Endometrial microvascular endothelial cells (primary cell): Measurements from ENCODE around the gene GLRX5. TPM values are rescaled to one million over a fixed set of nuclear protein-coding genes. Genes with fewer than 3 reads are reported as not detected.

Experiments
- in situ Hi-C: cut with HindIII; loops from 2 replicates; pipeline ENCODE4 v1.10.0; 2017; ENCODE audit warnings: low sequenced_read_pairs, low pct_unique_long_range_greater_than_20kb; ENCODE audit errors: inconsistent ontology term
- total RNA-seq: library from RNA; depleted of rRNA; stranded (reverse); fragments of >200 nt; gene quantifications from one replicate; pipeline ENCODE4 v1.2.3, GENCODE V29; 2015; ENCODE audit errors: inconsistent ontology term

The GLRX5 gene
- total RNA-seq: 65.0 TPM

- in situ Hi-C loops: no loop called here
Measured at GRCh38 chr14:95534299-95535225, at the start of gene GLRX5. Gene GLRX5 (plus strand): TSS chr14:95535050. CDS start chr14:95535090, 40 bp downstream.

DNA sequence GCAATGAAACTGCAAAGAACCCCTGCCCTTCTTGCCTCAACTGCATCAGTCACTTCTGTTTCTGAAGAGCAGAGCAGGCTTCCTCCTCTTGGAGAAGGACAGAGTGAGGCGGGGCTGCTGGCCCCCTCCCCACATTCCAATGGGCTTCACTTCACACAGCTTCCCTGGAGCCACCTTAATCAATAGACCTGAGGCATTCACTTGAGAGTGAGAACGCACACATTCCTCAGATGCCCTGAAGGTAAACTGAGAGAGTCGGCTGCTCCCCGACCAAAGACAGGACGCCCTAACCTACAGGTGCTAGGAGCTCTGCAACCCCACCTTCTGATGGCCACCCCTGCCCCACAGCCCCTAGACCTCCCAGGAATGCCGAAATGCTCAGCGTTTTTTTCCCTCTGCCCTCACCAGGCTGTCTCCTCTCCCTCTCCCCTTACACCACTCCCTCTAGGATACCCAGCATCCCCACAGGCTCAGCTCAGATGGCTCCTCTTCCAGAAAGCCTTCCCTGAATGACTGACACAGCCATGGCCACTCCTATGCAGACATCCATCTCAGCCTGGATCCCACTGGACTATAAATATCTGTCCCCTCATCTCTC is 49.5 kb upstream of the GLRX5 start:
- in situ Hi-C loops: no loop called here

GRCh38 chr14:95486875-95487668 is 47.8 kb upstream of the GLRX5 start:
- in situ Hi-C loops: no loop called here

DNA sequence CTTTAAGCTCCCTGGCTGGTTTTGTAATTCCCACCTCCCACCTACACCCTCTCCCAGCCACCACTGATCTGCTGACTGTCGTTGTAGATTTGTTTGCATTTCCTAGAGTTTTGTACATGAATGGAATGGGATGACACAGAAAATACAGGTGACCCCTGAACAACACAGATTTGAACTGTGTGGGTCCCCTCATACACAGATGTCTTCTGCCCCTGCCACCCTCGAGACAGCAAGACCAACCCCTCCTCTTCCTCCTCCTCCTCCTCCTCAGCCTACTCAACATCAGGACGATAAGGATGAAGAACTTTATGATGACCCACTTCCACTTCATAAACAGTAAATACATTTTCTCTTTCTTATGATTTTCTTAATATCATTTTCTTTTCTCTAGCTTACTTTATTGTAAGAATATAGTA is 47.2 kb upstream of the GLRX5 start:
- in situ Hi-C loops: no loop called here

- in situ Hi-C loops: no loop called here
Measured at GRCh38 chr14:95488376-95489213, 46.3 kb upstream of the GLRX5 start.

GRCh38 chr14:95489214-95490137 is 45.4 kb upstream of the GLRX5 start:
- in situ Hi-C loops: no loop called here

DNA sequence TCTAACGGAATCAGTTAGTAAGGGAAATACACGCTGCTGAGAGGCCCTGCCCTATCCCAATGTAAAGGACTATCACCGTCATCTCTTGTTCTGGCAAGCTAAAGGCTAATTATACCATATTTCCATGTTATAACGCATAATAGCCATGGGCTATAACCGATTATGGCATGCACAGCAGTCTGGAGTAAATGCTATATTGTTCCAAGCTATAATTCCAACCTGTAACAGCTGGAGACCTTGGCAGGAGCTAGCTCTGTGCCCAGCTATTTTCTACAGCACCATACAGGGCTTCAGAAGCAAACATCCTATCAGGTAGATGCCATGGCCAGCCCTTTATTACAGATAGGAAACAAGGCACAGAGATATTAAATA is 44.7 kb upstream of the GLRX5 start:
- in situ Hi-C loops: no loop called here

- in situ Hi-C loops: no loop called here
Measured at GRCh38 chr14:95490727-95491451, 44.0 kb upstream of the GLRX5 start.

DNA sequence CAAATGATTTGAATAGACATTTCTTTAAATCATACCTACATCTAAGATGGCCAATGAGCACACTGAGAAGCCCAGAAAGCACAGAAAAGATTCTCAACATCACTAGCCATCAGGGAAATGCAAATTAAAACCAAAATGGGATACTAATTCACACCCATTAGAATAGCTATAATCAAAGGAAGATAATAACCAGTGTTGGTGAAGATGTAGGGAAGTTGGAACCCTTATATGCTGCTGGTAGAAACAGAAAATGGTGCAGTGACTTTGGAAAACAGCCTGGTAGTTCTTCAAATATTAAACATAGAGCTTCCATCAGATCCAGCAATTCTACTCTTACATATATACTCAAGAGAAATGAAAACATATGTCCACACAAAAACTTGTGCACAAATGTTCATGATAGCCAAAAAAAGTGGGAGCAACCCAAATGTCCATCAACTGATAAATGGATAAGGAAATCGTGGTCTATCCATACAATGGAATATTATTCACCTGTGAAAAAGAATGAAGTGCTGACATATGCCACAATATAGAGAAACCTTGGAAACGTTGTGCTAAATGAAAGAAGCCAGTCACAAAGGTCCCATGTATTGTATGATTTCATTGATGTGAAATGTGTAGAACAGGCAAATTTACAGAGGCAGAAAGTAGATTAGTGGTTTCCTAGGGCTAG is 42.8 kb upstream of the GLRX5 start:
- in situ Hi-C loops: no loop called here

DNA sequence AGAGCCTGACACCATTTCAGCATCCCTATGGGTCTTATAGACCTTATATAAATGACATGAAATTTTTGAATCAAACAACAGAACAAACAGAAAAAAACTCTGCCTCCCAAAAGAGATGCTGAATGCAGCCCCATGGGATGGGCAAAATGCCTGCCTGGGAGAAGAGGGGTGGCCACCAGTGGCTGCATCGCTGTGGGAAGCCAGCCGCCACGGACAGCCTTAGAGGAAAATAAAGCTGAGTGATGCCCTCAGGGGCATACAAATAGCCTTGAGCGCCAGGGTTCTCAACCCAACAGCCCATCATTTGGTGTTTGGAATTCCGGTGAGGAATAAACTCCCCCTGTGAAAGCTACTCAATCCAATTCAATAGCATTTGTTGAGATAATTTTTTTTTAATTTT is 41.3 kb upstream of the GLRX5 start:
- in situ Hi-C loops: no loop called here

DNA sequence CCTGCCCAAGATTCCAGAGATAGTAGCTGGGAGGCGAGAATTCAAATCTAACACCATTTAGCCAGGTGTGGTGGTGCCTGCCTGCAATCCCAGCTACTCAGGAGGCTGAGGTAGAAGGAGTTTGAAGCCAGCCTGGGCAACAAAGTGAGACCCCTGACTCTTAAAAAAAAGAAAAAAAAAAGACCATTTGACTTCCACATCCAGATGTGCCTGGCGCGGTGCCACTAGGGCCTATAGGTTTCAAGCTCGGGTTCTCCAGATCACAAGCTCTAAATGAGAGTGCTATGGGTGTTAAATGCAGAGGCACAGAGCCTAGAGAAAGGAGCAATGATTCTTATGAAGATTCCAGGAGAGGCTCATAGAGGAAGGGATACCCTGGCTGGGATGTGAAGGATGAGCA is 40.9 kb upstream of the GLRX5 start:
- in situ Hi-C loops: no loop called here

DNA sequence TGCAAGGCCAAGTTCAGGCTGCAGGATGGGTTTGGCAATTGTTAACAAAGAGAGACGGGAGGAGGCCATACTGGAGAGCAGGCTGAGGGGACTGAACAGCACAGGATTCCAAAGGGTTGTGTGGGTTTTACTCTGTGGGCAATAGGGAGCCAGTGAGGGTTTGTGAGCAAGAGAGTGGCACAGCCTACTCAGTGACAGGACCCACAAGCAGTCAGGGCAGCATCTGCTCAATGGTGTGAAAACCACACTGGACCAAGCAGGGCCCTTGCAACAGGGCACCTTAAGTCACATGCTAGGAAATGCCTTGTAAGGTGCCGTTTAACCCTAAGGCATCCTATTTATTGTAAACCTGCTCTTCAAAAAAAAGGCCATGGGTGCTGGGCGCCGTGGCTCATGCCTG is 40.4 kb upstream of the GLRX5 start:
- in situ Hi-C loops: no loop called here

DNA sequence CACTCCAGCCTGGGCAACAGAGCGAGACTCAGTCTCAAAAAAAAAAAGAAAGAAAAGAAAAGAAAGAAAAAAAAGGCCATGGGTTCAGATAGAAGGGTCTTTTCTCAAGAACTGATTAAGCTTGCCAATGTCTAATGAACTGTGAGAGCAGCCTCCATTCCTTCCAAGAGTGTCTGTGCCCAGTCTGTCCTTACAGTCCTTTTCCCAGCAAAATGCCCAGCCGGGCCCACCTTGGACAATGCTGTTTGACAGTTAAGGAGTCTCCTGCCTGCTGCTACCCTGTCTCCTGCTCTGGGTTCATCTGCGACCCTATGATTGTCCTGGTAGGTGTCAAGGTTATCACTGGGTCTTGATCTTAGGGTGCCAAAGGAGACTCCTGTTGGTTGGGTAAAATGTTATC is 39.8 kb upstream of the GLRX5 start:
- in situ Hi-C loops: no loop called here

GRCh38 chr14:95495538-95496025 is 39.3 kb upstream of the GLRX5 start:
- in situ Hi-C loops: no loop called here

DNA sequence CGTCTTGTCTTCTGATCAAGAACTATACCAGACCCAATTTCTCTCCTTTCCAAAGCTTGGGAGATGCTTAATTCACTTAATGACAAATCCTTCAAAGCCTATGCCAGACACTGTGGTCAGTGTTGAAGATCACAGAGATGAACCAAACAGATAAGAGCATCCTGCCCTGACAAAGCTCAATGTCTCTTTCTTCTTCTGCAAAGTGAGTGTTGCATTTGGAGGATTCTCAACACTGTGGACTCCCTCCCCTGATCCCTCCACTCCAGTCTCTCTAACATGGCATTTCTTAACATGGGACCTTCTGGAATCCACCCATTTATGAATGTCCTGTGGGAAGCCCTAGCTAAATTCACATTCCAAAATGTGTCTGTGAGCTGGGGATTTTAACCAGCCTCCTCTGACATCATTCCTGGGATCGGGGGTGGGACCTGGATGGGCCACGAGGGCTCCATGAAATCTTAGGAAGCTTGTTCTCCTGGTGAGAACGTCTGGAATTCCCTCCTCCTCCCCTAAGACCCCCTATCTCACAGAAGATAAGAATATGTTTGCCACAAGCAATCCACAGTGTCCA is 38.7 kb upstream of the GLRX5 start:
- in situ Hi-C loops: no loop called here

DNA sequence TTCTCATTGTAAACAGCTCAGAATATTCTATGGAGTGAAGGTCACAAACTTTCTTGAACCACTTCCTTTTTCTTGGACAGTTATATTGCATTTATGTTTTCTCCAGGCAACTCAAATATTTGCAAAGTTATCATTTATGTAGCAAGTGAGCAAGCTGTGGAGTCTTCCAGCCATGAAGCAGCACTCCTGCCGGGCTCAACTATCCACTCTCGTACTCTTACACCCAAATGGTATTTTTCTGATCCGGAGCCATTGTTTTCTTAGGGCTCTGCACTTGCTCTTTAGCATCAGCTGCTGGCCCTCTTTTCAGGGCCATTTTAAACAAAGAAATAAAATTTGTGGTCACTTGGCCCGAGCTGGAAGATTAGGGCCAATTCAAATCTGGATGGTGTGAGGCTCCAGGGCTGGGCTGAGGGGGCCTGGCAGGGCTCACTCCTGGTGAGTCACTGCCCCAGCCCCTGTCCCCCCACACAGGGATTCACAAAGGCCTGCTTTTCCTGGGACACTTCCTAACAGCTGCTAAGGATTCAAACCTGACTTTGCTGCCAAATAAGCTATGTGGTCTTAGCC is 38.1 kb upstream of the GLRX5 start:
- in situ Hi-C loops: no loop called here
